GM23338 (cell line): Measurements from ENCODE around the gene ZBTB9.

Source experiments
- EZH2 ChIP-seq: fragments of 200-600 bp; sonication (generic); IDR thresholded peaks from one replicate; pipeline ENCODE4 v1.8.0; 2017; ENCODE audit warnings: antibody characterized with exemption, mild to moderate bottlenecking, low read depth; ENCODE audit not compliant: unreplicated experiment
- EZH2phosphoT487 ChIP-seq: fragments of 200-600 bp; sonication (generic); IDR thresholded peaks from one replicate; pipeline ENCODE4 v1.8.1; 2018; ENCODE audit warnings: antibody characterized with exemption; ENCODE audit not compliant: unreplicated experiment
- POLR2AphosphoS5 ChIP-seq: IDR thresholded peaks from 2 replicates; pipeline ENCODE4 v1.6.1; 2016; ENCODE audit warnings: antibody characterized with exemption, low read depth
- ZNF114 ChIP-seq: fragments of 250-450 bp; sonication (Bioruptor Pico); IDR thresholded peaks from 2 replicates; pipeline ENCODE4 v1.5.0; 2020; ENCODE audit warnings: mild to moderate bottlenecking, moderate library complexity
- ZNF462 ChIP-seq: fragments of 250-450 bp; sonication (Bioruptor Pico); IDR thresholded peaks from 2 replicates; pipeline ENCODE4 v1.5.0; 2020; ENCODE audit warnings: mild to moderate bottlenecking, moderate library complexity
- TF ChIP-seq, protein P1 (sequence below), 2 experiments: fragments of 200-600 bp in 1 of 2; sonication (generic) in 1 of 2; conservative IDR thresholded peaks; 2 replicates each; pipeline versions ENCODE4 v1.5.1 to v1.6.1; 2016 to 2017; ENCODE audit warnings: antibody characterized with exemption in 2 of 2, low read depth in 2 of 2, mild to moderate bottlenecking in 2 of 2, moderate library complexity in 1 of 2

GRCh38 chr6:33429750-33430052 is 24.7 kb upstream of the ZBTB9 start:
- TF ChIP-seq ZNF114 (CRISPR knock-in tag) (no peak), EZH2phosphoT487 (no peak), EZH2 (no peak), ZNF462 (CRISPR knock-in tag) (no peak), POLR2AphosphoS5 (no peak)
- TF ChIP-seq, protein P1, sequence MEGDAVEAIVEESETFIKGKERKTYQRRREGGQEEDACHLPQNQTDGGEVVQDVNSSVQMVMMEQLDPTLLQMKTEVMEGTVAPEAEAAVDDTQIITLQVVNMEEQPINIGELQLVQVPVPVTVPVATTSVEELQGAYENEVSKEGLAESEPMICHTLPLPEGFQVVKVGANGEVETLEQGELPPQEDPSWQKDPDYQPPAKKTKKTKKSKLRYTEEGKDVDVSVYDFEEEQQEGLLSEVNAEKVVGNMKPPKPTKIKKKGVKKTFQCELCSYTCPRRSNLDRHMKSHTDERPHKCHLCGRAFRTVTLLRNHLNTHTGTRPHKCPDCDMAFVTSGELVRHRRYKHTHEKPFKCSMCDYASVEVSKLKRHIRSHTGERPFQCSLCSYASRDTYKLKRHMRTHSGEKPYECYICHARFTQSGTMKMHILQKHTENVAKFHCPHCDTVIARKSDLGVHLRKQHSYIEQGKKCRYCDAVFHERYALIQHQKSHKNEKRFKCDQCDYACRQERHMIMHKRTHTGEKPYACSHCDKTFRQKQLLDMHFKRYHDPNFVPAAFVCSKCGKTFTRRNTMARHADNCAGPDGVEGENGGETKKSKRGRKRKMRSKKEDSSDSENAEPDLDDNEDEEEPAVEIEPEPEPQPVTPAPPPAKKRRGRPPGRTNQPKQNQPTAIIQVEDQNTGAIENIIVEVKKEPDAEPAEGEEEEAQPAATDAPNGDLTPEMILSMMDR (conservative IDR thresholded peaks at IDR 0.05; ENCODE audit: low read depth in 2 of 2): no peak
